Activated B cell treated with CpG ODN at 0.5 μM for 24 hours (primary cell): ENCODE measurements around the gene ABCB9. TPM values are rescaled to one million over a fixed set of nuclear protein-coding genes. Genes with fewer than 3 reads are reported as not detected.

ENCODE experiments used
- ATAC-seq: fragments of 200-7000 bp; cut with Tn5 transposase; one replicate; pipeline ENCODE4 v1.10.0; 2021; ENCODE audit warnings: low read depth, mild to moderate bottlenecking, moderate library complexity
- CTCF ChIA-PET: fragments of 350-600 bp; sonication (Branson Sonifier 250); formaldehyde crosslinking; loops from one replicate; lab custom pipeline; 2021; ENCODE audit warnings: antibody characterized with exemption; lab: Charles Lee
- POLR2A ChIA-PET: fragments of 350-600 bp; sonication (Branson Sonifier 250); formaldehyde crosslinking; loops from one replicate; lab custom pipeline; 2021; ENCODE audit warnings: antibody characterized with exemption; lab: Charles Lee
- DNase-seq: peaks from one replicate; pipeline ENCODE4 v3.0.0; 2022
- H3K27ac Mint-ChIP-seq: one replicate; pipeline ENCODE4 v1.8.0; 2020; ENCODE audit warnings: mixed read lengths
- H3K27me3 Mint-ChIP-seq: one replicate; pipeline ENCODE4 v1.8.0; 2021; ENCODE audit warnings: mixed read lengths
- H3K36me3 Mint-ChIP-seq: one replicate; pipeline ENCODE4 v1.8.0; 2021; ENCODE audit warnings: low read depth, mixed read lengths
- H3K4me1 Mint-ChIP-seq: one replicate; pipeline ENCODE4 v1.8.0; 2021; ENCODE audit warnings: mixed read lengths
- H3K4me3 Mint-ChIP-seq: one replicate; pipeline ENCODE4 v1.8.0; 2020; ENCODE audit warnings: mild to moderate bottlenecking, mixed read lengths
- H3K9me3 Mint-ChIP-seq: one replicate; pipeline ENCODE4 v1.8.0; 2020; ENCODE audit warnings: mixed read lengths
- CTCF ChIP-seq: fragments of 200-600 bp; IDR thresholded peaks from one replicate; pipeline ENCODE4 v1.8.0; 2022; ENCODE audit warnings: antibody characterized with exemption, mild to moderate bottlenecking
- intact Hi-C: fragments of 100-400 bp; cut with micrococcal nuclease; formaldehyde crosslinking; loops from one replicate; pipeline ENCODE4 v1.15.1; 2024
- total RNA-seq: library from RNA; stranded (reverse); gene quantifications from 2 replicates; pipeline ENCODE4 v1.2.3, GENCODE V29; 2022

The ABCB9 gene
- total RNA-seq, 1 donor from 2014 or later = 4.6 TPM

- Mint-ChIP-seq H3K9me3 (no peaks in the 10 kb centered on the region), H3K4me3 (no peak overlapping the region), H3K36me3 (no peaks in the 10 kb centered on the region), H3K27ac (peak overlapping the region; percentile 18), H3K27me3 (no peaks in the 10 kb centered on the region), H3K4me1 (peaks cover 24% of the 10 kb centered on the region)
- peak; percentile 79 for TF ChIP-seq CTCF
- ChIA-PET CTCF (interaction anchor here (0.6 to 11.6 kb wide), 17 partner anchors 63 to 316 kb away, joined by 3 to 145 read pairs (median 4); no protein-coding TSS in a partner anchor), POLR2A (interaction anchor here (0.5 to 1.7 kb wide), 8 partner anchors 22 to 159 kb away, joined by 3 to 8 read pairs (median 4); partner anchors contain the start of gene OGFOD2)
- intact Hi-C loops = loop anchor here (1.0 to 2.0 kb wide), 5 partner anchors 72 to 315 kb away; no protein-coding TSS in a partner anchor
- DNase-seq (peak; percentile 60), ATAC-seq (peak; percentile 96)
These were observed 14.0 kb downstream of the ABCB9 start for GRCh38 chr12:122951979-122952892.

GRCh38 chr12:122951406-122951805, 14.9 kb downstream of the ABCB9 start:
- DNase-seq (no peak), ATAC-seq (no peak)
- no peak overlapping the region for H3K27ac Mint-ChIP-seq
- H3K36me3 Mint-ChIP-seq = no peaks in the 10 kb centered on the region
- intact Hi-C loops = no loop called here
- H3K4me1 Mint-ChIP-seq = peaks cover 32% of the 10 kb centered on the region
- H3K4me3 Mint-ChIP-seq = no peak overlapping the region
- CTCF ChIA-PET = interaction anchor here (0.6 to 11.6 kb wide), 5 partner anchors 62 to 158 kb away, joined by 3 to 145 read pairs (median 25); no protein-coding TSS in a partner anchor
- POLR2A ChIA-PET = interaction anchor here (0.7 kb wide), 1 partner anchor 71 kb away, joined by 3 read pairs; no protein-coding TSS in a partner anchor
- no peaks in the 10 kb centered on the region for H3K9me3 Mint-ChIP-seq
- TF ChIP-seq CTCF = no peak
- no peaks in the 10 kb centered on the region for H3K27me3 Mint-ChIP-seq

GRCh38 chr12:122949816-122950675, 16.2 kb downstream of the ABCB9 start:
- ChIA-PET CTCF (interaction anchor here (0.8 to 11.6 kb wide), 4 partner anchors 69 to 159 kb away, joined by 3 to 145 read pairs (median 20); no protein-coding TSS in a partner anchor), POLR2A (interaction anchor here (0.6 to 6.7 kb wide), 4 partner anchors 47 to 87 kb away, joined by 3 to 47 read pairs (median 5); partner anchors contain the start of gene VPS37B)
- H3K36me3 Mint-ChIP-seq = no peaks in the 10 kb centered on the region
- no peak overlapping the region for H3K4me3 Mint-ChIP-seq
- H3K27ac Mint-ChIP-seq = no peak overlapping the region
- intact Hi-C loops = no loop called here
- H3K4me1 Mint-ChIP-seq = peaks cover 38% of the 10 kb centered on the region
- no peaks in the 10 kb centered on the region for H3K27me3 Mint-ChIP-seq
- DNase-seq = no peak
- no peak for TF ChIP-seq CTCF
- H3K9me3 Mint-ChIP-seq = no peaks in the 10 kb centered on the region
- no peak for ATAC-seq

- Mint-ChIP-seq H3K36me3 (no peaks in the 10 kb centered on the region), H3K27me3 (no peaks in the 10 kb centered on the region), H3K4me1 (peaks cover 38% of the 10 kb centered on the region), H3K27ac (no peak overlapping the region), H3K4me3 (no peak overlapping the region), H3K9me3 (no peaks in the 10 kb centered on the region)
- ChIA-PET CTCF (interaction anchor here (0.8 to 11.6 kb wide), 3 partner anchors 88 to 159 kb away, joined by 3 to 145 read pairs (median 14); no protein-coding TSS in a partner anchor), POLR2A (interaction anchor here (1.0 to 6.7 kb wide), 2 partner anchors 52 to 86 kb away, joined by 4 to 47 read pairs; partner anchors contain the start of gene VPS37B)
- TF ChIP-seq CTCF = no peak
- intact Hi-C loops = no loop called here
- no peak for DNase-seq
- no peak for ATAC-seq
These were observed 16.9 kb downstream of the ABCB9 start for GRCh38 chr12:122949405-122949804.
